HEK293 (cell line): ENCODE results near the gene KCTD2.
A peak's percentile ranks its signal among the peaks of the same experiment; 100 is the strongest.

Source experiments
- BCL11A ChIP-seq: fragments of 450-650 bp; formaldehyde crosslinking; IDR thresholded peaks from 2 replicates; pipeline ENCODE4 v1.5.1; 2016; ENCODE audit warnings: low read depth, missing biosample characterization, missing genetic modification characterization
- GLI2 ChIP-seq: fragments of 450-650 bp; formaldehyde crosslinking; IDR thresholded peaks from 2 replicates; pipeline ENCODE4; 2017; ENCODE audit warnings: missing biosample characterization, missing genetic modification characterization, low read depth, borderline replicate concordance
- HOXC10 ChIP-seq: sonication (generic); formaldehyde crosslinking; IDR thresholded peaks from 2 replicates; pipeline ENCODE4 v1.8.1; 2023; ENCODE audit warnings: mild to moderate bottlenecking, missing genetic modification reagents
- KLF9 ChIP-seq: fragments of 450-650 bp; formaldehyde crosslinking; IDR thresholded peaks from 2 replicates; pipeline ENCODE4 v1.5.1; 2016; ENCODE audit warnings: missing biosample characterization, missing genetic modification characterization, low read depth
- MEIS1 ChIP-seq: sonication (generic); formaldehyde crosslinking; IDR thresholded peaks from 2 replicates; pipeline ENCODE4 v1.8.1; 2022; ENCODE audit warnings: missing genetic modification reagents, mild to moderate bottlenecking, borderline replicate concordance
- OVOL3 ChIP-seq: fragments of 450-650 bp; formaldehyde crosslinking; IDR thresholded peaks from 2 replicates; pipeline ENCODE4 v1.5.1; 2016; ENCODE audit warnings: missing biosample characterization, missing genetic modification characterization
- SCRT2 ChIP-seq: fragments of 450-650 bp; formaldehyde crosslinking; IDR thresholded peaks from 2 replicates; pipeline ENCODE4 v1.5.1; 2016; ENCODE audit warnings: missing biosample characterization, missing genetic modification characterization
- YY1 ChIP-seq: fragments of 450-650 bp; formaldehyde crosslinking; IDR thresholded peaks from 2 replicates; pipeline ENCODE4 v1.5.1; 2018; ENCODE audit warnings: missing biosample characterization, missing genetic modification characterization
- YY2 ChIP-seq: fragments of 450-650 bp; formaldehyde crosslinking; IDR thresholded peaks from 2 replicates; pipeline ENCODE4 v1.5.1; 2016; ENCODE audit warnings: missing biosample characterization, missing genetic modification characterization
- ZBTB8A ChIP-seq: fragments of 450-650 bp; formaldehyde crosslinking; IDR thresholded peaks from 2 replicates; pipeline ENCODE4 v1.5.1; 2016; ENCODE audit warnings: missing biosample characterization, missing genetic modification characterization
- ZFP69B ChIP-seq: fragments of 450-650 bp; formaldehyde crosslinking; IDR thresholded peaks from 2 replicates; pipeline ENCODE4 v1.5.1; 2016; ENCODE audit warnings: missing biosample characterization, missing genetic modification characterization
- ZNF10 ChIP-seq: fragments of 450-650 bp; formaldehyde crosslinking; IDR thresholded peaks from 2 replicates; pipeline ENCODE4 v1.5.1; 2017; ENCODE audit warnings: missing biosample characterization, missing genetic modification characterization
- ZNF155 ChIP-seq: fragments of 450-650 bp; formaldehyde crosslinking; IDR thresholded peaks from 2 replicates; pipeline ENCODE4 v1.5.1; 2016; ENCODE audit warnings: missing biosample characterization, missing genetic modification characterization
- ZNF274 ChIP-seq, 2 experiments: fragments of 200-500 bp in 1 of 2; fragments of 450-650 bp in 1 of 2; sonication (Bioruptor generic) in 1 of 2; formaldehyde crosslinking in 1 of 2; IDR thresholded peaks; 2 replicates each; pipeline versions ENCODE4 v1.5.1 to v1.6.1; 2014 to 2016; ENCODE audit warnings: borderline replicate concordance in 1 of 2, inconsistent platforms in 1 of 2, low read length in 1 of 2, missing biosample characterization in 1 of 2, missing genetic modification characterization in 1 of 2
- ZNF292 ChIP-seq: fragments of 450-650 bp; formaldehyde crosslinking; IDR thresholded peaks from 2 replicates; pipeline ENCODE4 v1.5.1; 2016; ENCODE audit warnings: low read depth, missing biosample characterization, missing genetic modification characterization, borderline replicate concordance
- ZNF341 ChIP-seq: fragments of 450-650 bp; formaldehyde crosslinking; IDR thresholded peaks from 2 replicates; pipeline ENCODE4; 2016; ENCODE audit warnings: low read depth, missing biosample characterization, missing genetic modification characterization
- ZNF37A ChIP-seq: fragments of 450-650 bp; IDR thresholded peaks from 2 replicates; pipeline ENCODE4 v1.5.1; 2018; ENCODE audit warnings: missing biosample characterization, missing genetic modification characterization
- ZNF426 ChIP-seq: fragments of 450-650 bp; formaldehyde crosslinking; IDR thresholded peaks from 2 replicates; pipeline ENCODE4 v1.5.1; 2017; ENCODE audit warnings: missing biosample characterization, missing genetic modification characterization, mild to moderate bottlenecking, inconsistent platforms, moderate library complexity
- ZNF48 ChIP-seq: fragments of 450-650 bp; formaldehyde crosslinking; IDR thresholded peaks from 2 replicates; pipeline ENCODE4 v1.5.1; 2016; ENCODE audit warnings: missing biosample characterization, missing genetic modification characterization
- ZNF514 ChIP-seq: fragments of 450-650 bp; formaldehyde crosslinking; IDR thresholded peaks from 2 replicates; pipeline ENCODE4 v1.5.1; 2016; ENCODE audit warnings: missing biosample characterization, missing genetic modification characterization
- ZNF521 ChIP-seq: fragments of 450-650 bp; formaldehyde crosslinking; IDR thresholded peaks from 2 replicates; pipeline ENCODE4 v1.5.1; 2017; ENCODE audit warnings: missing biosample characterization, mild to moderate bottlenecking, missing genetic modification characterization
- ZNF544 ChIP-seq: fragments of 450-650 bp; formaldehyde crosslinking; IDR thresholded peaks from 2 replicates; pipeline ENCODE4 v1.5.0; 2017; ENCODE audit warnings: missing biosample characterization, missing genetic modification characterization
- ZNF549 ChIP-seq: fragments of 450-650 bp; IDR thresholded peaks from 2 replicates; pipeline ENCODE4 v1.5.1; 2018; ENCODE audit warnings: missing biosample characterization, missing genetic modification characterization, mild to moderate bottlenecking, inconsistent platforms, moderate library complexity
- ZNF560 ChIP-seq: fragments of 450-650 bp; formaldehyde crosslinking; IDR thresholded peaks from 2 replicates; pipeline ENCODE4 v1.5.1; 2017; ENCODE audit warnings: missing biosample characterization, missing genetic modification characterization, borderline replicate concordance
- ZNF585B ChIP-seq: fragments of 450-650 bp; formaldehyde crosslinking; IDR thresholded peaks from 2 replicates; pipeline ENCODE4 v1.5.1; 2016; ENCODE audit warnings: missing biosample characterization, missing genetic modification characterization
- ZNF623 ChIP-seq: fragments of 450-650 bp; formaldehyde crosslinking; IDR thresholded peaks from 2 replicates; pipeline ENCODE4 v1.5.1; 2016; ENCODE audit warnings: missing biosample characterization, missing genetic modification characterization
- ZNF624 ChIP-seq: fragments of 450-650 bp; formaldehyde crosslinking; IDR thresholded peaks from 2 replicates; pipeline ENCODE4 v1.5.1; 2017; ENCODE audit warnings: missing biosample characterization, missing genetic modification characterization
- ZNF654 ChIP-seq: fragments of 450-650 bp; formaldehyde crosslinking; IDR thresholded peaks from 2 replicates; pipeline ENCODE4 v1.5.1; 2016; ENCODE audit warnings: low read depth, missing biosample characterization, missing genetic modification characterization
- ZNF670 ChIP-seq: fragments of 450-650 bp; formaldehyde crosslinking; IDR thresholded peaks from 2 replicates; pipeline ENCODE4 v1.5.1; 2016; ENCODE audit warnings: missing biosample characterization, missing genetic modification characterization, low read depth
- ZNF76 ChIP-seq: fragments of 450-650 bp; formaldehyde crosslinking; IDR thresholded peaks from 2 replicates; pipeline ENCODE4; 2016; ENCODE audit warnings: low read depth, missing biosample characterization, missing genetic modification characterization, borderline replicate concordance
- ZNF792 ChIP-seq: fragments of 450-650 bp; formaldehyde crosslinking; IDR thresholded peaks from 2 replicates; pipeline ENCODE4 v1.5.1; 2016; ENCODE audit warnings: missing biosample characterization, missing genetic modification characterization
- ZNF830 ChIP-seq: fragments of 450-650 bp; IDR thresholded peaks from 2 replicates; pipeline ENCODE4 v1.5.0; 2018; ENCODE audit warnings: missing biosample characterization, missing genetic modification characterization, low read depth, mild to moderate bottlenecking, moderate library complexity
- TF ChIP-seq, protein P1 (sequence below): fragments of 450-650 bp; formaldehyde crosslinking; IDR thresholded peaks from 2 replicates; pipeline ENCODE4 v1.5.1; 2017; ENCODE audit warnings: missing biosample characterization, mild to moderate bottlenecking, missing genetic modification characterization, moderate library complexity
- TF ChIP-seq, protein P2 (sequence below): fragments of 450-650 bp; formaldehyde crosslinking; IDR thresholded peaks from 2 replicates; pipeline ENCODE4 v1.5.1; 2016; ENCODE audit warnings: missing biosample characterization, missing genetic modification characterization
- TF ChIP-seq, protein P3 (sequence below): fragments of 450-650 bp; formaldehyde crosslinking; IDR thresholded peaks from 2 replicates; pipeline ENCODE4 v1.5.1; 2016; ENCODE audit warnings: missing biosample characterization, missing genetic modification characterization
- TF ChIP-seq, protein P4 (sequence below): fragments of 450-650 bp; formaldehyde crosslinking; IDR thresholded peaks from 2 replicates; pipeline ENCODE4; 2016; ENCODE audit warnings: missing biosample characterization, missing genetic modification characterization

Gene KCTD2

DNA sequence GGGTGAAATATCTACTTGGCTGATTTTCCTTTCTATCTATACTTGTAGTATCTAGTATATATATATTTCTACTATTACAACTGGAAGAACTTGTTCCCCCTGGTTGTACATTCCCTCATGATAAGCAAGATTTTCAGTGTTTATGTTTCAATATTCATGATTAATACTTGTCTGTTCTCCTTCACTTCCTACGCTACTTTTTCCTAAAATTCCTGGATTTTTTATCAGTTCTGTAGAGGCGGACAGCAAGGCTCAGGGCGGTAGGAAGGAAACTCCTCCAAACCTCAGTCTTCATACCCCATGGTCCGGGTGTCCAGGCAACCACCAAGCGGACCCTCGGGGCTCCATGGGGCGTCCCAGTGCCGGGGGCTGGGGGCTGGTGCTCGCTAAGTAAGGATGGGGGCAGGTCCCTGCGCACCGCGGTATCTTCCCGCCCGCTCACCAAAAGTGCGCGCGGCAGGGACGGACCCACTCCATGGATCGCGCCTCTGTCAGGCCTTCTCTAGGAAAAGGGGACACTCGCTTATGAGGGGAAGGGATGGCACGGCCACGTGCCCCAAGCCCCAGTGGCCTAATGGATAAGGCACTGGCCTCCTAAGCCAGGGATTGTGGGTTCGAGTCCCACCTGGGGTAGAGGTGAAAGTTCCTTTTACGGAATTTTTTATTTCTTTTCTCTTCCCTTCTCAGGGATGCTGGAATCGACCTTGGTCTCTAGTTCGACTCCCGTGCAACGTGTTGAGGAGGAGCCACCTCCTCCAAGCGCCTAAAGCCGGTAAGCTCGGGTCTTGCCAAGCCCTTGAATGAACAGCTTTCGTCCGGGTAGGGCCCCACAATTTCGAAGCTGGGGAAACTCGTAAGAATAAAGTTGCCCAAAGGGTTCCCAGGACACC, 13.4 kb upstream of the KCTD2 start (continued):
- TF ChIP-seq, protein P1, sequence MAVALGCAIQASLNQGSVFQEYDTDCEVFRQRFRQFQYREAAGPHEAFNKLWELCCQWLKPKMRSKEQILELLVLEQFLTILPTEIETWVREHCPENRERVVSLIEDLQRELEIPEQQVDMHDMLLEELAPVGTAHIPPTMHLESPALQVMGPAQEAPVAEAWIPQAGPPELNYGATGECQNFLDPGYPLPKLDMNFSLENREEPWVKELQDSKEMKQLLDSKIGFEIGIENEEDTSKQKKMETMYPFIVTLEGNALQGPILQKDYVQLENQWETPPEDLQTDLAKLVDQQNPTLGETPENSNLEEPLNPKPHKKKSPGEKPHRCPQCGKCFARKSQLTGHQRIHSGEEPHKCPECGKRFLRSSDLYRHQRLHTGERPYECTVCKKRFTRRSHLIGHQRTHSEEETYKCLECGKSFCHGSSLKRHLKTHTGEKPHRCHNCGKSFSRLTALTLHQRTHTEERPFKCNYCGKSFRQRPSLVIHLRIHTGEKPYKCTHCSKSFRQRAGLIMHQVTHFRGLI (tag by site-specific recombination) = no peak
- TF ChIP-seq ZNF76 (peak; percentile 64; the same call in 1 of the 2 replicates), ZNF37A (no peak), BCL11A (no peak), ZNF654 (tag by site-specific recombination) (no peak), OVOL3 (tag by site-specific recombination) (no peak), ZNF792 (tag by site-specific recombination) (no peak), ZBTB8A (no peak), GLI2 (tag by site-specific recombination) (no peak), ZNF624 (tag by site-specific recombination) (no peak), ZNF549 (tag by site-specific recombination) (no peak), YY1 (tag by site-specific recombination) (peak; percentile 70), YY2 (peak; percentile 53; the same call in 1 of the 2 replicates), ZFP69B (peak; percentile 90), ZNF292 (tag by site-specific recombination) (no peak), ZNF544 (no peak), MEIS1 (CRISPR knock-in tag) (no peak), KLF9 (tag by site-specific recombination) (peak; percentile 14; the same call in 1 of the 2 replicates), ZNF274 (IDR thresholded peaks at IDR 0.05; ENCODE audit: low read length) (no peak), ZNF274 (tag by site-specific recombination; IDR thresholded peaks at IDR 0.05; ENCODE audit: borderline replicate concordance) (no peak), ZNF155 (tag by site-specific recombination) (no peak), ZNF341 (tag by site-specific recombination) (no peak), ZNF830 (tag by site-specific recombination) (no peak; the same call in 1 of the 2 replicates), HOXC10 (CRISPR knock-in tag) (no peak), ZNF521 (tag by site-specific recombination) (no peak), SCRT2 (no peak), ZNF10 (peak; percentile 29; the same call in 1 of the 2 replicates), ZNF426 (tag by site-specific recombination) (no peak), ZNF560 (tag by site-specific recombination) (no peak), ZNF48 (tag by site-specific recombination) (no peak), ZNF670 (tag by site-specific recombination) (no peak), ZNF585B (no peak), ZNF514 (tag by site-specific recombination) (no peak), ZNF623 (tag by site-specific recombination) (no peak)
- TF ChIP-seq, protein P2, sequence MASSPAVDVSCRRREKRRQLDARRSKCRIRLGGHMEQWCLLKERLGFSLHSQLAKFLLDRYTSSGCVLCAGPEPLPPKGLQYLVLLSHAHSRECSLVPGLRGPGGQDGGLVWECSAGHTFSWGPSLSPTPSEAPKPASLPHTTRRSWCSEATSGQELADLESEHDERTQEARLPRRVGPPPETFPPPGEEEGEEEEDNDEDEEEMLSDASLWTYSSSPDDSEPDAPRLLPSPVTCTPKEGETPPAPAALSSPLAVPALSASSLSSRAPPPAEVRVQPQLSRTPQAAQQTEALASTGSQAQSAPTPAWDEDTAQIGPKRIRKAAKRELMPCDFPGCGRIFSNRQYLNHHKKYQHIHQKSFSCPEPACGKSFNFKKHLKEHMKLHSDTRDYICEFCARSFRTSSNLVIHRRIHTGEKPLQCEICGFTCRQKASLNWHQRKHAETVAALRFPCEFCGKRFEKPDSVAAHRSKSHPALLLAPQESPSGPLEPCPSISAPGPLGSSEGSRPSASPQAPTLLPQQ (tag by site-specific recombination) = peak; percentile 91
- TF ChIP-seq, protein P3, sequence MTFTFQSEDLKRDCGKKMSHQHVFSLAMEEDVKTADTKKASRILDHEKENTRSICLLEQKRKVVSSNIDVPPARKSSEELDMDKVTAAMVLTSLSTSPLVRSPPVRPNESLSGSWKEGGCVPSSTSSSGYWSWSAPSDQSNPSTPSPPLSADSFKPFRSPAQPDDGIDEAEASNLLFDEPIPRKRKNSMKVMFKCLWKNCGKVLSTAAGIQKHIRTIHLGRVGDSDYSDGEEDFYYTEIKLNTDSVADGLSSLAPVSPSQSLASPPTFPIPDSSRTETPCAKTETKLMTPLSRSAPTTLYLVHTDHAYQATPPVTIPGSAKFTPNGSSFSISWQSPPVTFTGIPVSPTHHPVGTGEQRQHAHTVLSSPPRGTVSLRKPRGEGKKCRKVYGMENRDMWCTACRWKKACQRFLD (tag by site-specific recombination) = no peak
- TF ChIP-seq, protein P4, sequence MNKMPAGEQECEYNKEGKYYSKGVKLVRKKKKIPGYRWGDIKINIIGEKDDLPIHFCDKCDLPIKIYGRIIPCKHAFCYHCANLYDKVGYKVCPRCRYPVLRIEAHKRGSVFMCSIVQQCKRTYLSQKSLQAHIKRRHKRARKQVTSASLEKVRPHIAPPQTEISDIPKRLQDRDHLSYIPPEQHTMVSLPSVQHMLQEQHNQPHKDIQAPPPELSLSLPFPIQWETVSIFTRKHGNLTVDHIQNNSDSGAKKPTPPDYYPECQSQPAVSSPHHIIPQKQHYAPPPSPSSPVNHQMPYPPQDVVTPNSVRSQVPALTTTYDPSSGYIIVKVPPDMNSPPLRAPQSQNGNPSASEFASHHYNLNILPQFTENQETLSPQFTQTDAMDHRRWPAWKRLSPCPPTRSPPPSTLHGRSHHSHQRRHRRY (tag by site-specific recombination) = no peak
